Right atrium auricular region (tissue), 2 donors: ENCODE measurements around the gene ANP32A. TPM values are rescaled to one million over a fixed set of nuclear protein-coding genes. Genes with fewer than 3 reads are reported as not detected.

Experiments used
- DNase-seq: peaks from one replicate; pipeline ENCODE4 v3.0.0-alpha.2; 2019; ENCODE audit warnings: low spot score
- H3K27ac ChIP-seq, 2 donors: fragments of 200-600 bp; sonication (generic); 1 replicate in 1 of 2; 2 replicates in 1 of 2; pipeline ENCODE4 v1.5.1; 2016 to 2019
- H3K27me3 ChIP-seq, 2 donors: fragments of 200-600 bp; sonication (generic); one replicate each; pipeline versions ENCODE4 v1.5.1 to v1.6.0; 2017 to 2019
- H3K36me3 ChIP-seq: fragments of 200-600 bp; sonication (generic); one replicate; pipeline ENCODE4 v1.5.1; 2016
- H3K4me1 ChIP-seq, 2 donors: fragments of 200-600 bp; sonication (generic); one replicate each; pipeline versions ENCODE4 v1.5.1 to v1.6.0; 2017 to 2019
- H3K4me3 ChIP-seq, 2 donors: fragments of 200-600 bp; sonication (generic); 1 replicate in 1 of 2; 2 replicates in 1 of 2; pipeline ENCODE4 v1.5.1; 2017 to 2019; ENCODE audit warnings: mild to moderate bottlenecking in 1 of 2, moderate library complexity in 1 of 2
- H3K9me3 ChIP-seq, 2 donors: fragments of 200-600 bp; sonication (generic); one replicate each; pipeline ENCODE4 v1.5.1; 2019
- CTCF ChIP-seq, 2 donors: fragments of 200-600 bp; sonication (generic); IDR thresholded peaks; one replicate each; pipeline ENCODE4 v1.5.1; 2019; ENCODE audit warnings: antibody characterized with exemption in 2 of 2
- total RNA-seq, 2 donors: library from RNA; depleted of rRNA; stranded (reverse); fragments of >200 nt; gene quantifications; one replicate each; pipeline ENCODE4 v1.1.0, GENCODE V29; 2016

The ANP32A gene
- total RNA-seq, 2 donors from 2014 or later, result 60.9 to 69.2 TPM

GRCh38 chr15:68851971-68852370 lies 31.3 kb upstream of the ANP32A start:
- Histone ChIP-seq H3K4me1 (no peaks in the 10 kb centered on the region), H3K9me3 (peaks cover 0 to 7% of the 10 kb centered on the region in 2 donors), H3K27ac (no peak overlapping the region), H3K36me3 (no peaks in the 10 kb centered on the region), H3K27me3 (no peaks in the 10 kb centered on the region), H3K4me3 (no peak overlapping the region)
- no peak for TF ChIP-seq CTCF (IDR thresholded peaks at IDR 0.05)
- no peak for DNase-seq

GRCh38 chr15:68849497-68849896 lies 28.8 kb upstream of the ANP32A start:
- no peaks in the 10 kb centered on the region for H3K36me3 ChIP-seq
- no peak for DNase-seq
- no peaks in the 10 kb centered on the region for H3K27me3 ChIP-seq
- H3K9me3 ChIP-seq, result no peaks in the 10 kb centered on the region
- H3K4me1 ChIP-seq, result no peaks in the 10 kb centered on the region
- no peak overlapping the region for H3K27ac ChIP-seq
- H3K4me3 ChIP-seq, result no peak overlapping the region
- no peak for TF ChIP-seq CTCF (IDR thresholded peaks at IDR 0.05)

- Histone ChIP-seq H3K4me1 (peaks cover 0 to 9% of the 10 kb centered on the region in 2 donors), H3K27ac (no peak overlapping the region), H3K27me3 (no peaks in the 10 kb centered on the region), H3K36me3 (no peaks in the 10 kb centered on the region), H3K4me3 (no peak overlapping the region), H3K9me3 (no peaks in the 10 kb centered on the region)
- TF ChIP-seq CTCF (IDR thresholded peaks at IDR 0.05), result no peak
- DNase-seq, result no peak
Observed at GRCh38 chr15:68846851-68847439, 26.2 kb upstream of the ANP32A start.

GRCh38 chr15:68844856-68845550 lies 24.3 kb upstream of the ANP32A start:
- TF ChIP-seq CTCF (IDR thresholded peaks at IDR 0.05), result no peak
- H3K36me3 ChIP-seq, result no peaks in the 10 kb centered on the region
- no peaks in the 10 kb centered on the region for H3K27me3 ChIP-seq
- H3K27ac ChIP-seq, result no peak overlapping the region
- H3K4me1 ChIP-seq, result peaks cover 0 to 9% of the 10 kb centered on the region in 2 donors
- no peaks in the 10 kb centered on the region for H3K9me3 ChIP-seq
- no peak for DNase-seq
- H3K4me3 ChIP-seq, result no peak overlapping the region

GRCh38 chr15:68843425-68844311 lies 23.0 kb upstream of the ANP32A start:
- no peak for TF ChIP-seq CTCF (IDR thresholded peaks at IDR 0.05)
- Histone ChIP-seq H3K9me3 (no peaks in the 10 kb centered on the region), H3K27ac (no peak overlapping the region), H3K36me3 (no peaks in the 10 kb centered on the region), H3K27me3 (no peaks in the 10 kb centered on the region), H3K4me1 (peaks cover 0 to 9% of the 10 kb centered on the region in 2 donors), H3K4me3 (peak overlapping the region; percentile 35 to 49)
- no peak for DNase-seq
